Measurements from ENCODE around the gene ABCC2. TPM values are rescaled to one million over a fixed set of nuclear protein-coding genes. Genes with fewer than 3 reads are reported as not detected.

The ABCC2 gene
- total and polyA plus RNA-seq, 9 of the 15 experiments (the other 6 are each of a cell fraction or from before 2014, with no cell fraction given) = 0.03 to 0.18 (median 0.10) TPM; not detected in 1

DNA sequence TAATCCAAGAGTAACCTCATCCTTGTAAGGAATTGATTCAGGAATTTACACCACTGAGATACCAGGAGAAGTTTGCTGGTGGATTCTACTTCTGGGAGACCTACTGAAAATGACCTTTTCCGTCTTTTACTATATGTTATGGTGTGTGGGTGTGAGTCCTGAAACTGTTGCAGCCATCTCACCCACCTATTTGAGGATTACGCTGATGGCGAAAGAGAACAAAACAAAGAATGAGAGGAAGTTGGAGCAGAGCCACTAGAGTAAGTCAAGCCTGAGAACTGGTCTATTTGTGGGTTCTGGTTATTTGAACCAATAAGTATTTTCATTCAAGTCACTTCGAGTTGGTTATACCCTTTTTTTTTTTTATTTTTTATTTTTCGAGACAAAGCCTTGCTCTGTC lies 12.7 kb upstream of the ABCC2 start:
- H3K9ac ChIP-seq (ENCODE audit: insufficient read depth in 1 of 2, low read depth in 2 of 2, low read length in 2 of 2) = no peak overlapping the region
- no peak overlapping the region for H2AFZ ChIP-seq (ENCODE audit: low read depth, low read length)
- no peaks in the 10 kb centered on the region for H4K20me1 ChIP-seq (replicated peaks; ENCODE audit: control insufficient read depth, insufficient read depth, low read length)
- 42% methylated on average over 5 of the region's 5 CpGs for WGBS (ENCODE audit: insufficient coverage, low coverage, missing lambda C conversion rate)
- H3K79me2 ChIP-seq (ENCODE audit: control insufficient read depth, insufficient read depth, low read length) = no peaks in the 10 kb centered on the region
- TF ChIP-seq POLR2B (IDR thresholded peaks at IDR 0.05; ENCODE audit: low read depth, partially characterized antibody) = no peak
- TF ChIP-seq, protein P1, sequence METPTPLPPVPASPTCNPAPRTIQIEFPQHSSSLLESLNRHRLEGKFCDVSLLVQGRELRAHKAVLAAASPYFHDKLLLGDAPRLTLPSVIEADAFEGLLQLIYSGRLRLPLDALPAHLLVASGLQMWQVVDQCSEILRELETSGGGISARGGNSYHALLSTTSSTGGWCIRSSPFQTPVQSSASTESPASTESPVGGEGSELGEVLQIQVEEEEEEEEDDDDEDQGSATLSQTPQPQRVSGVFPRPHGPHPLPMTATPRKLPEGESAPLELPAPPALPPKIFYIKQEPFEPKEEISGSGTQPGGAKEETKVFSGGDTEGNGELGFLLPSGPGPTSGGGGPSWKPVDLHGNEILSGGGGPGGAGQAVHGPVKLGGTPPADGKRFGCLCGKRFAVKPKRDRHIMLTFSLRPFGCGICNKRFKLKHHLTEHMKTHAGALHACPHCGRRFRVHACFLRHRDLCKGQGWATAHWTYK (CRISPR knock-in tag; IDR thresholded peaks at IDR 0.05) = no peak
- TF ChIP-seq ZEB2 (IDR thresholded peaks at IDR 0.05) = no peak
- TF ChIP-seq POLR2AphosphoS2 (IDR thresholded peaks at IDR 0.05; ENCODE audit: low read length) = no peak
- TF ChIP-seq, protein P2, sequence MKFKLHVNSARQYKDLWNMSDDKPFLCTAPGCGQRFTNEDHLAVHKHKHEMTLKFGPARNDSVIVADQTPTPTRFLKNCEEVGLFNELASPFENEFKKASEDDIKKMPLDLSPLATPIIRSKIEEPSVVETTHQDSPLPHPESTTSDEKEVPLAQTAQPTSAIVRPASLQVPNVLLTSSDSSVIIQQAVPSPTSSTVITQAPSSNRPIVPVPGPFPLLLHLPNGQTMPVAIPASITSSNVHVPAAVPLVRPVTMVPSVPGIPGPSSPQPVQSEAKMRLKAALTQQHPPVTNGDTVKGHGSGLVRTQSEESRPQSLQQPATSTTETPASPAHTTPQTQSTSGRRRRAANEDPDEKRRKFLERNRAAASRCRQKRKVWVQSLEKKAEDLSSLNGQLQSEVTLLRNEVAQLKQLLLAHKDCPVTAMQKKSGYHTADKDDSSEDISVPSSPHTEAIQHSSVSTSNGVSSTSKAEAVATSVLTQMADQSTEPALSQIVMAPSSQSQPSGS (CRISPR knock-in tag; IDR thresholded peaks at IDR 0.05) = no peak
- TF ChIP-seq, protein P3, sequence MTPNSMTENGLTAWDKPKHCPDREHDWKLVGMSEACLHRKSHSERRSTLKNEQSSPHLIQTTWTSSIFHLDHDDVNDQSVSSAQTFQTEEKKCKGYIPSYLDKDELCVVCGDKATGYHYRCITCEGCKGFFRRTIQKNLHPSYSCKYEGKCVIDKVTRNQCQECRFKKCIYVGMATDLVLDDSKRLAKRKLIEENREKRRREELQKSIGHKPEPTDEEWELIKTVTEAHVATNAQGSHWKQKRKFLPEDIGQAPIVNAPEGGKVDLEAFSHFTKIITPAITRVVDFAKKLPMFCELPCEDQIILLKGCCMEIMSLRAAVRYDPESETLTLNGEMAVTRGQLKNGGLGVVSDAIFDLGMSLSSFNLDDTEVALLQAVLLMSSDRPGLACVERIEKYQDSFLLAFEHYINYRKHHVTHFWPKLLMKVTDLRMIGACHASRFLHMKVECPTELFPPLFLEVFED (CRISPR knock-in tag; conservative IDR thresholded peaks at IDR 0.05) = no peak
- no peak for TF ChIP-seq CBFA2T3 (IDR thresholded peaks at IDR 0.05)
- TF ChIP-seq, protein P4, sequence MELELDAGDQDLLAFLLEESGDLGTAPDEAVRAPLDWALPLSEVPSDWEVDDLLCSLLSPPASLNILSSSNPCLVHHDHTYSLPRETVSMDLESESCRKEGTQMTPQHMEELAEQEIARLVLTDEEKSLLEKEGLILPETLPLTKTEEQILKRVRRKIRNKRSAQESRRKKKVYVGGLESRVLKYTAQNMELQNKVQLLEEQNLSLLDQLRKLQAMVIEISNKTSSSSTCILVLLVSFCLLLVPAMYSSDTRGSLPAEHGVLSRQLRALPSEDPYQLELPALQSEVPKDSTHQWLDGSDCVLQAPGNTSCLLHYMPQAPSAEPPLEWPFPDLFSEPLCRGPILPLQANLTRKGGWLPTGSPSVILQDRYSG (tag; conservative IDR thresholded peaks at IDR 0.05; ENCODE audit: low read depth) = no peak
- TF ChIP-seq ERF (CRISPR knock-in tag; IDR thresholded peaks at IDR 0.05) = no peak
- no peak for TF ChIP-seq ELF4 (CRISPR knock-in tag; IDR thresholded peaks at IDR 0.05)
- no peak for TF ChIP-seq ZC3H4 (CRISPR knock-in tag; IDR thresholded peaks at IDR 0.05; ENCODE audit: borderline replicate concordance)
- TF ChIP-seq PRMT5 (CRISPR knock-in tag; IDR thresholded peaks at IDR 0.05) = no peak
- no peak for TF ChIP-seq MTA1 (IDR thresholded peaks at IDR 0.05; ENCODE audit: borderline replicate concordance)
- no peaks in the 10 kb centered on the region for H3K36me3 ChIP-seq (ENCODE audit: control insufficient read depth, insufficient read depth, low read length)
- no peak for ATAC-seq
- DNase-seq (ENCODE audit: extremely low read depth in 1 of 4, low spot score in 3 of 4) = no peak
- ChIA-PET POLR2A (interaction anchor here (1.2 kb wide), 1 partner anchor 11 kb away, joined by 5 read pairs; no protein-coding TSS in a partner anchor), CTCF (ENCODE audit: low intra/inter-chr PET ratio) (no interaction called here)
- no peaks in the 10 kb centered on the region for H3K9me3 ChIP-seq (replicated peaks; ENCODE audit: control insufficient read depth, insufficient read depth, low read depth, low read length)
- no peaks in the 10 kb centered on the region; a peak in 1 of 5 replicates for H3K27me3 ChIP-seq (ENCODE audit: control insufficient read depth in 2 of 2, insufficient read depth in 2 of 2, low read length in 2 of 2)
- BruUV-seq (replicated peaks) = no TSS peak
- intact Hi-C loops (cut with micrococcal nuclease) = no loop called here
- no peaks in the 10 kb centered on the region; a peak in 1 of 5 replicates for H3K4me1 ChIP-seq (replicated peaks in 1 of 2; ENCODE audit: control insufficient read depth in 2 of 2, insufficient read depth in 2 of 2, low read length in 2 of 2)
- in situ Hi-C loops (cut with MboI) = no loop called here
- H3K4me2 ChIP-seq (ENCODE audit: insufficient read depth, low read length) = no peak overlapping the region
- FAIRE-seq = no peak
- H3K9me1 ChIP-seq (ENCODE audit: control insufficient read depth, insufficient read depth, low read length) = no peaks in the 10 kb centered on the region
- no peak overlapping the region for H3K27ac ChIP-seq (ENCODE audit: extremely low read depth, low read depth, low read length)
- H3K4me3 ChIP-seq = no peak overlapping the region
